ENCODE results near the gene EPS8L2.

The EPS8L2 gene

GRCh38 chr11:763073-763463 lies 57.0 kb downstream of the EPS8L2 start:
- DNase-seq (ENCODE audit: low read depth) = no peak

- DNase-seq (ENCODE audit: low read depth) = no peak
Observed at GRCh38 chr11:763549-764321, 57.7 kb downstream of the EPS8L2 start.

DNA sequence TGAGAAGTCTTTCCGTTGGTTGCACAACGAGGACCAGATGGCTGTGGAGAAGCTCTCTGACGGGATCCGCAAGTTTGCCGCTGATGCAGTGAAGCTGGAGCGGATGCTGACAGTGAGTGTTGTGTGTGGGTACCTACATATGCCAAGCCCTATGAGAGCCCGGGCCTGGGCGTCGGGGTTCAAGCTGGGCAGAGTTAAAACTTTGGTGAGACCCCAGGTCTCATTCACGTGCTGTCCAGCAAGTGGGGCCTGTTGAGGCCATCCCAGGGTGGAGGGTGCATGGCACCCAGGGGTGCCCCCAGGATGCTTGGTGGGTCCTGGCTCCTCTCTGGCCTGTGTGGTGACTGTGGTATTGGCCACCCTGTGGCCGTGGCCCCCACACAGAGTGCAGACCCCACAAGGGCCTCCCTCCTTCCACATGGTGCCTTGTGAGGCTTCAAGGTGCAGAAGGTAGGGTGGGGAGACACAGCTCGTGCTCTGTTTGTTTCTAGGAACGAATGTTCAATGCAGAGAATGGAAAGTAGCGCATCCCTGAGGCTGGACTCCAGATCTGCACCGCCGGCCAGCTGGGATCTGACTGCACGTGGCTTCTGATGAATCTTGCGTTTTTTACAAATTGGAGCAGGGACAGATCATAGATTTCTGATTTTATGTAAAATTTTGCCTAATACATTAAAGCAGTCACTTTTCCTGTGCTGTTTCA lies 58.4 kb downstream of the EPS8L2 start:
- DNase-seq (ENCODE audit: low read depth) = no peak

GRCh38 chr11:765025-765801 lies 59.2 kb downstream of the EPS8L2 start:
- DNase-seq (ENCODE audit: low read depth) = no peak

GRCh38 chr11:765802-766091 lies 59.7 kb downstream of the EPS8L2 start:
- DNase-seq (ENCODE audit: low read depth) = no peak

DNA sequence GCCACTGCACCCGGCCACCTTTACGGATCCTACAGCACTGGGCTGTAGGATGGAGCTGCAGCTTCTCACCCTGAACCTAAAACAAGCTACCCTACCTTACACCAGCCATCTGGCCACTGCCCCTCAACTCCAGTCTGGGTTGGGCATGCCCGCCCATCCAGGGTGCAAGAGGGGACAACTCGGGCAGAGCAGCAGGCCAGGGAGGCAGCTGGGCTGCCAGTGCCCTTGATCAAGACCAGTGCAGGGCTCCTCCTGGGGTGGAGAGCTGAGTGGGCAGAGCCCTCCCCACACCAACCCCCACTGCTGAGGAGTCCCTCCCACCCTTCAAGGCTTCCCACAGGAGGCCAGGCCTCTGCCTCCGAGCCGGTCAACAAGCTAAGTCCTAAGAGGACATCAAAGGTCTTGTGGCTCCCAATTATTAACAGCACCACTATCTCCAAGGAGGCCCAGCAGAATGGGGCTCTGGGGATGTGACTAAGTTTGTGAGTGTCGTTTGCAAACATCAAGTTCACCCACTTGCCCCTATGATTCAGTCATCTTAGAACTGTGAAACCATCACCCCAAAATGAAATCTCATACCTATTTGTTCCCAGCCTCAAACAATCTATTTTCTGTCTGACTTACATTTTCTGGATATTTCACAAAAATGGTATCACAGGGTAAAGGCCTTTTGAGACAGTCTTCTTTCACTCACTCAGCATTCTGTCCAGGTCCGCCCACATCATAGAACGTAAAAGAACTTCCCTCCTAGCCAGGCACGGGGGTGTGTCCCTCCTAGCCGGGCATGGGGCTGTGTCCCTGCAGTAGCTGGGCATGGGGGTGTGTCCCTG lies 60.3 kb downstream of the EPS8L2 start:
- no peak for DNase-seq (ENCODE audit: low read depth)

DNA sequence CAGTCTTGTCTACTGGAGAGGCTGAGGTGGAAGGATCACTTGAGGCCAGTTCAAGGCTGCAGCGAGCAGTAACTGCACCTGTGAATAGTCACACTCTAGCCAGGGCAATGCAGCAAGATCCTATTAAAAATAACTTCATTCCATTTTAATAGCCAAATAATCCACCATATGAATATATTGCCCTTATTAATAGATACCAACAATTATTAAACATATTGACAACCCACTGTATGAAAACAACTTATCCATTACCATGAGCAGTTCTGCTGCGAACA lies 60.8 kb downstream of the EPS8L2 start:
- no peak for DNase-seq (ENCODE audit: low read depth)

DNA sequence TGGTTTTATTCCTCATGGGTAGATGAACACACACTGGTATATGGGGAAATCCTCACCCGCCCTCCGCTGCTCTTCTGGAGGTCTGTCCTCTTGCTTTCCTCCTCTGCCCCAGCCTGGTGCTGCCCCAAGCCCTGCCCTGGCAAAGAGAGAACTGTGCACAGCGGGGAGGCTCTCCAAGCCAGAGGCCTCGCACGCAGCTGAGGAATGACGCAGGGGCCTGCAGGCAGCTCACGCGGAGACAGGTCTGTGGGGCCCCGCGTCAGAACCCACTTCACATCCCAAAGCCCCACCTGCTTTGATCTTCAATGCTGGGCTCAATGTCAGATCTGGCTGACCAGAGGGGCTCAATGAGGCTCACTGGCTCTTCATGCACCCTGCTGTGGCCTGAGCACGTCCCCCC lies 61.2 kb downstream of the EPS8L2 start:
- no peak for DNase-seq (ENCODE audit: low read depth)

DNA sequence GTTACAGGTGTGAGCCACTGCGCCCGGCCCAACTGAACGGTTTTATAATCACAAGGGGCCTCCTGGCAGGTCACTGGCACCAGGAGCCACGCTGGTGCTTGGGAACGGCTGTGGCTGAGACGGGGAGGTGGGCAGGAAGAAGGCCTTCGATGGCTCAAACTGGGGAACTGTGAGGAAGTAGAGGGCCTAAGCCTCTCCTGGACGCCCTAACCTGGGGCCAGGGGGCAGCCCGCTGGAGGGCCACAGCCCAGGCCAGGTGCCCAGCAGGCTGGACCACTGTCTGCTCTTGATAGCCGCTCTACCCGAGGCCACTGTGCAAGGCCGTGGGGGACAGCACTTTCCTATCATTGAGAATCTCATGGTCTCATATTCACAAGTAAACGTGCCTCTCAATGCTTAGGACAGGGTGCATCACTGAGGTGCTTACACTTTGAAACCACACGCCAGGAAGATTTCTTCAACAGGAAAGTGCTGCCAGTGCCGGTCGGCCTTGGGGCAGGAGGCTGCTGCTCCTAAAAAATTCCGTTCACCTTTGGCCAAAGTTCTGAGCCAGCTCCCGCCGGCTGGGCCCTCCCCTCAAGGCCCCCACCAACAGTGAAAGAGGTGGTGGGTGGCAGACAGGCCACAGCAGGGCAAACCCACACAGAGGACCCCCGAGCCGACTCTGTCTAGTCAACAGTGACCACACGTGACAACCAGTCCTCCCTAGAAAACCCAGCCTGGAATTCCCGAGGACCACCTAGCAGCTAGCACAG lies 64.0 kb downstream of the EPS8L2 start:
- DNase-seq (ENCODE audit: low read depth) = no peak

DNA sequence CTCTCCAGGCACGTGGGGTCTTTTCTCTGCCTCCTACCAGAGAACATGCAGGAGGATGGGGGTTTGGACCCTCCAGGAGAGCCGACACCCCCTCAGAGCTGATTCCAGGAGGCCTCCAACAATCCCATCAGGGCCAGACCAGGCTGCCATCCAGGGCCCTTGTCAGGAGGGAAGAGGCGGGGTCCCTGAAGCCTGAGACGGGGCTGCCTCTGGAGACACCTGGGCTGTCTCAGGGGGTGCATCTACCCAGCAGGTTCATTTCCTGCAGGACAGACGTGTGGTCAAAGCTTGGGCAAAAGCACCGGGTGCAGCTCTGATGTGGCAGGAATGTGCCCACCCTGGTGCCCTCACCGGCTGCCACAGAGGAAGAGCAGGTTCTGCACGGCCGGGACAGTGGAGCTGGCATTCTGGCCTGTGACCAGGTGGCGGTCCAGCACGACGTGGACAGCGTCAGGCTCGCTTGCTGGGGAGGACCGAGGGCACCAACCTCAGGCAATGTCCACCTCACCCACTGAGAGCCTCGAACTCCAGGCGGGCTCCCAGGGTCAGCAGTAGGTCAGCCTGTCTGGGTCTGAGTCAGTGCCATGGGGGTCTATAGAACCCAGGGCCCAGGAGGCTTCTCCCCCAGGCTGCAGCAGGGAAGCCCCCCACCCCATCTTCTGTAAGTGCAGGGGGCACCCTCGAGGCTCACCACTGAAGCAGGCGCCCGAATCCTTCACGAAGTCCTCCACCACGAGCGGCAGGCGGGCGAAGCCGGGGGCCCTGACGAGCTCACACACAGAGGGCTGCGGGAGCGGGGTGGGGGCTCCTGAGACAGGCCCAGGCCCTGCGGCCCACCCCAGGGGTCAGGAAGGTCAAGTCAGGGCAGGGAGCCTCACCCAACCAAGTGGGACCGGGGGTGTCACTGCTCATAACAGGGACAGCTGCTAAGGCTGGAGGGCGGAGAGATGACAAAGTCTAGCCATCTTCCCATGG lies 64.9 kb downstream of the EPS8L2 start:
- no peak for DNase-seq (ENCODE audit: low read depth)

DNA sequence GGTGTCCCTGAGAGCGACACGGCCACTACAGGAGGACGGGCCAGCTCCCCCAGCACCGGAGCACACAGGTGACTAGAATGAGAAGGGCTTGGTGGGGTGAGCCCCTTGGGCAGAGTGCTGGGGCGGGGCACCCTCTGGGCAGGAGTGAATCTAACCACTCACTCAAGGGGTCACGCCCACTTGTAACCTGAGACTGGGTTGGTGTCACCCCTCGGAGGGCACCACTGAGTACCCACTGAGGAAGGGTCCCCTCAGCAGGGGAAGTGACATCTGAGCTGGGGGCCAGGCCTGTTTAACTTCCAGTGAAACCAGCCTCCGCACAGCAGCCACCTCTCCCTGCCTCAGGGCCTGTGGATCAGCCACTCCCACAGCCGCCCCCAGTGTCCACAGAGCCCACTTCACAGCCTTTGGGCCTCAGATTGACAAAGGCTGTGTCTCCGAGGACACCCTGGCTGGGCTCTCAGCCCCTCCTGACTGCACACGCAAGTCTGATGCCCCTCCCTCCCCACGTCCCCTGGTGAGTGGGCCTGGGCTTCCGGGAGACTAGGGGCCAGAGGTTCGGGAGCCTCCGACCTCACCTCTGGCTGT lies 65.7 kb downstream of the EPS8L2 start:
- DNase-seq (ENCODE audit: low read depth) = no peak

DNA sequence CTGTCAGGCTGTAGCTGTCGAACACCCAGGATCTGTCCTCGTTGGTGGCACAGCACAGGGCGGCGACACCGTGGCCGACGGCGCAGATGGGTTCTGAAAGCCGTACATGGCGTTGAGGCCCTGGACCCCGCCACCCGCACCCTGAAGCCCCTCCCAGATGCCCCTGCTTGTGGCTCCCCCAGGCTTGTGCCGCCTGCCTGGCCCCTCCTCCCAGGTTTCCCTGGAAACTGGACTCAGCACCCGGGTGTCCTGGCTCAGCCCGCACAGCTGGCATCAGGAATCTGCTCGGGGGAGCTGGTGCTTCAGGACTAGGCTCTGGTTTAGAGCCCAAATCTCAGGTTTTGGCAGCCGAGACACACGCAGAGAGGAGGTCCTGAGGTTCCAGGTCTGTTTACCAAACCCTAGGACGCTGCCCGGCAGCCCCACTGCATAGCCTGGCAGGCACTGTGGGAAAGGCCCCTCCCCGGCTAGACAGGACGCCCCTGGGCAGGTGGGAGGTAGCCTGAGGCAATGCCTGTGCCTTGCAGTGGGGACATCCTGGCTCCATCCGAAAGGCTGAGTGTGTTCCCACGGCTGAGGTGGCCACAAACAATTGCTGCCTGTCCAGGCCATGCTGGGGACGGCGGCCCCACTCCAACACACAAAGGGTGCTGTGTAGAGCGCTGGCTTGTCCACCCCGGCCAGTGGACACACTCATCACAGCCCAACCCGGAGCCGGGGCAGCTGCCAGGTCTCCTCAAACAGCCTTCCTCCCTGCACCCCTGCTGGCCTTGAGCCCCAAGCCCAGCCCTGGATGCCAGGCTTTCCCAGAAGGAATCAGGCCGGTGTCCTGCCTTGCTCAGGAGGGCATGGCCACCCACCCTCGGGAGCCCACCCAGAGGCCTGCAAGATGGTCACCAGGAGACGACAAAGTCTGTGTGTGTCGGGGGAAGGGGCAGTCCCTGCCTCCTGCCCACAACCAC lies 66.7 kb downstream of the EPS8L2 start:
- no peak for DNase-seq (ENCODE audit: low read depth)

DNA sequence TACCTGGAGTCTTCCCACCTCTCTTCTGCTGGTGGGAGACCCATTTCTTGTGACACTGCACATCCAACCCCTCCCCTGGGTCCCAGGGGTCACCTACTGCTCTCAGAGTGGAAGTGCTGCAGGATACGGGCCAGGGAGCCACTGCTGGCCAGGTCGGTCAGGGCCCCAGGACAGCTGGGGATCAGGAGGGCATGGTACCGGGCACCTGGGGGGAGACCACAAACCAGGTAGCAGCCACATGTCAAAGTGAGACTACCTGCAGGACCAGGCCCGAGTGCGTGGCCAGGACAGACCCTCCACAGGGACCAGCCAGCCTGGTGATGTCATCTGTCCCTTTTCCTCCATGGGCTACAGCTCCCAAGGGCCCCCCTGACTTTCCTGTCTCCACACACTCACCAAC lies 67.4 kb downstream of the EPS8L2 start:
- DNase-seq (ENCODE audit: low read depth) = no peak

GRCh38 chr11:773830-774229 lies 67.8 kb downstream of the EPS8L2 start:
- no peak for DNase-seq (ENCODE audit: low read depth)

- no peak for DNase-seq (ENCODE audit: low read depth)
Observed at GRCh38 chr11:774873-775592, 69.0 kb downstream of the EPS8L2 start.

- DNase-seq (ENCODE audit: low read depth) = no peak
Observed at GRCh38 chr11:776263-776560, 70.2 kb downstream of the EPS8L2 start.

- DNase-seq (ENCODE audit: low read depth) = no peak
Observed at GRCh38 chr11:776561-777287, 70.7 kb downstream of the EPS8L2 start.
